SK-N-SH treated with all-trans-retinoic acid at 6 μM for 48 hours (cell line): ENCODE results near the gene GPR32.

Experiments used
- ATAC-seq: fragments of 200-7000 bp; cut with Tn5 transposase; 3 replicates; pipeline ENCODE4 v1.9.1; 2020; ENCODE audit warnings: mild to moderate bottlenecking, moderate library complexity
- ARNTL ChIP-seq: fragments of 450-650 bp; formaldehyde crosslinking; IDR thresholded peaks from 2 replicates; pipeline ENCODE4 v1.5.0; 2020; ENCODE audit warnings: low read depth, mild to moderate bottlenecking, moderate library complexity, borderline replicate concordance
- BACH2 ChIP-seq: fragments of 250-450 bp; sonication (Bioruptor Pico); IDR thresholded peaks from 2 replicates; pipeline ENCODE4 v1.9.0; 2021; ENCODE audit warnings: mild to moderate bottlenecking, borderline replicate concordance
- CREB5 ChIP-seq: fragments of 250-450 bp; sonication (Bioruptor Pico); IDR thresholded peaks from 2 replicates; pipeline ENCODE4 v1.5.1; 2020; ENCODE audit warnings: low read depth, mild to moderate bottlenecking, moderate library complexity
- CSDC2 ChIP-seq: fragments of 250-450 bp; sonication (Bioruptor Pico); IDR thresholded peaks from 2 replicates; pipeline ENCODE4 v1.5.0; 2020; ENCODE audit warnings: mild to moderate bottlenecking, moderate library complexity
- CSRNP3 ChIP-seq: fragments of 250-450 bp; sonication (Bioruptor Pico); IDR thresholded peaks from 2 replicates; pipeline ENCODE4 v1.5.1; 2021; ENCODE audit warnings: mild to moderate bottlenecking, moderate library complexity
- ESRRG ChIP-seq: fragments of 250-450 bp; sonication (Bioruptor Pico); IDR thresholded peaks from 2 replicates; pipeline ENCODE4 v1.6.1; 2021; ENCODE audit warnings: mild to moderate bottlenecking
- GLIS3 ChIP-seq: fragments of 250-450 bp; sonication (Bioruptor Pico); IDR thresholded peaks from 2 replicates; pipeline ENCODE4 v1.5.0; 2020; ENCODE audit warnings: mild to moderate bottlenecking, moderate library complexity
- ISL1 ChIP-seq: fragments of 250-450 bp; sonication (Bioruptor Pico); IDR thresholded peaks from 2 replicates; pipeline ENCODE4 v2.1.2; 2022; ENCODE audit warnings: mild to moderate bottlenecking, moderate library complexity
- OSR1 ChIP-seq: fragments of 250-450 bp; sonication (Bioruptor Pico); IDR thresholded peaks from 2 replicates; pipeline ENCODE4 v1.8.0; 2022; ENCODE audit warnings: moderate library complexity, mild to moderate bottlenecking, inconsistent platforms
- PATZ1 ChIP-seq: fragments of 250-450 bp; sonication (Bioruptor Pico); IDR thresholded peaks from 2 replicates; pipeline ENCODE4 v1.8.0; 2020; ENCODE audit warnings: mild to moderate bottlenecking, moderate library complexity, borderline replicate concordance
- PPARA ChIP-seq: fragments of 250-450 bp; sonication (Bioruptor Pico); IDR thresholded peaks from 2 replicates; pipeline ENCODE4 v1.5.0; 2020; ENCODE audit warnings: mild to moderate bottlenecking, borderline replicate concordance
- SNAI2 ChIP-seq: fragments of 250-450 bp; sonication (Bioruptor Pico); IDR thresholded peaks from 2 replicates; pipeline ENCODE4 v1.5.0; 2020; ENCODE audit warnings: mild to moderate bottlenecking, moderate library complexity
- TCF4 ChIP-seq: fragments of 250-450 bp; sonication (Bioruptor Pico); IDR thresholded peaks from 2 replicates; pipeline ENCODE4 v1.8.0; 2021; ENCODE audit warnings: mild to moderate bottlenecking, moderate library complexity, borderline replicate concordance
- TOX ChIP-seq: fragments of 250-450 bp; sonication (Bioruptor Pico); IDR thresholded peaks from 2 replicates; pipeline ENCODE4 v1.8.0; 2021; ENCODE audit warnings: mild to moderate bottlenecking, moderate library complexity, borderline replicate concordance
- TSHZ2 ChIP-seq: fragments of 250-450 bp; sonication (Bioruptor Pico); IDR thresholded peaks from 2 replicates; pipeline ENCODE4 v1.5.0; 2020; ENCODE audit warnings: mild to moderate bottlenecking, moderate library complexity
- ZC3H10 ChIP-seq: fragments of 250-450 bp; sonication (Bioruptor Pico); IDR thresholded peaks from 2 replicates; pipeline ENCODE4 v1.5.1; 2021; ENCODE audit warnings: mild to moderate bottlenecking, moderate library complexity
- ZFP3 ChIP-seq: fragments of 250-450 bp; sonication (Bioruptor Pico); IDR thresholded peaks from 2 replicates; pipeline ENCODE4 v1.5.0; 2020; ENCODE audit warnings: mild to moderate bottlenecking, moderate library complexity
- ZFP30 ChIP-seq: fragments of 450-650 bp; formaldehyde crosslinking; IDR thresholded peaks from 2 replicates; pipeline ENCODE4 v1.5.0; 2022; ENCODE audit warnings: mild to moderate bottlenecking, moderate library complexity
- ZNF565 ChIP-seq: fragments of 450-650 bp; formaldehyde crosslinking; conservative IDR thresholded peaks from 2 replicates; pipeline ENCODE4 v1.5.0; 2020; ENCODE audit warnings: low read depth, mild to moderate bottlenecking, moderate library complexity
- ZNF8 ChIP-seq: fragments of 450-650 bp; formaldehyde crosslinking; IDR thresholded peaks from 2 replicates; pipeline ENCODE4 v1.5.0; 2020; ENCODE audit warnings: mild to moderate bottlenecking, moderate library complexity

Gene GPR32

GRCh38 chr19:50735869-50736268 is 34.4 kb upstream of the GPR32 start (continued):
- TF ChIP-seq OSR1 (CRISPR knock-in tag): no peak

- no peak for ATAC-seq
- TF ChIP-seq ZFP3 (no peak), SNAI2 (CRISPR knock-in tag) (no peak), CSRNP3 (CRISPR knock-in tag) (no peak), ZC3H10 (CRISPR knock-in tag) (no peak), BACH2 (no peak)
Measured at GRCh38 chr19:50736338-50736737, 33.9 kb upstream of the GPR32 start.

- no peak for TF ChIP-seq SNAI2 (CRISPR knock-in tag)
- TF ChIP-seq TOX (CRISPR knock-in tag): no peak
- no peak for TF ChIP-seq ZNF8
- no peak for TF ChIP-seq ARNTL (CRISPR knock-in tag)
- TF ChIP-seq ZFP30 (CRISPR knock-in tag): no peak
- no peak for TF ChIP-seq ESRRG (CRISPR knock-in tag)
- TF ChIP-seq ZC3H10 (CRISPR knock-in tag): no peak
- no peak for ATAC-seq
Measured at GRCh38 chr19:50739132-50739913, 30.9 kb upstream of the GPR32 start.

- TF ChIP-seq ARNTL (CRISPR knock-in tag) (no peak), TOX (CRISPR knock-in tag) (no peak), SNAI2 (CRISPR knock-in tag) (no peak), GLIS3 (CRISPR knock-in tag) (no peak)
- no peak for ATAC-seq
Measured at GRCh38 chr19:50739914-50740426, 30.3 kb upstream of the GPR32 start.

GRCh38 chr19:50741179-50741933 is 28.9 kb upstream of the GPR32 start:
- ATAC-seq: no peak
- TF ChIP-seq ESRRG (CRISPR knock-in tag) (no peak), TCF4 (CRISPR knock-in tag) (no peak), ZC3H10 (CRISPR knock-in tag) (no peak), ZNF565 (no peak), ISL1 (CRISPR knock-in tag) (no peak), PPARA (CRISPR knock-in tag) (no peak), CREB5 (CRISPR knock-in tag) (no peak), CSRNP3 (CRISPR knock-in tag) (no peak), BACH2 (no peak), ZFP30 (CRISPR knock-in tag) (no peak), ZFP3 (no peak), TSHZ2 (no peak), PATZ1 (CRISPR knock-in tag) (no peak), ARNTL (CRISPR knock-in tag) (no peak), CSDC2 (CRISPR knock-in tag) (no peak), SNAI2 (CRISPR knock-in tag) (no peak)
